ENCODE results near the gene NYAP2.

NYAP2 gene

GRCh38 chr2:225458431-225459117 is 59.1 kb downstream of the NYAP2 start:
- H3K27ac ChIP-seq (replicated peaks), result no peak overlapping the region

DNA sequence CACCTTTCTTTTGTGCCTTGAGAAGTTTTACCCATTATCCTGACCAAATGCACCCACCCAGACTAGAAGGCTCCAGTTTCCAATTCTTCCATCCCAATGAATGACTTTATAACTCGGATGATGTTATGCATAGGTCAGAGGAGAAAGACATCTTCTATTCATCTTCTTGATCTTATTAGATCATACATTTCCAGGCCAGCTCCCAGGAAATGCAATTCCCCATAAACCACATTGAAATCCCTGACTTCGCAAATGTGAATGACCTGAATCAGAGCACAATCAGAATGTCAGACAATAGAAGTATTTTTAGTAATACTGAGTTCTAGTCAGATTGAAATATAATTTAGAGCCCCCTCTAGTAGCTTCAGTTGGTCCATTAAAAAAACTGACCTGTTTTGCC is 62.9 kb downstream of the NYAP2 start:
- TF ChIP-seq, protein P1, sequence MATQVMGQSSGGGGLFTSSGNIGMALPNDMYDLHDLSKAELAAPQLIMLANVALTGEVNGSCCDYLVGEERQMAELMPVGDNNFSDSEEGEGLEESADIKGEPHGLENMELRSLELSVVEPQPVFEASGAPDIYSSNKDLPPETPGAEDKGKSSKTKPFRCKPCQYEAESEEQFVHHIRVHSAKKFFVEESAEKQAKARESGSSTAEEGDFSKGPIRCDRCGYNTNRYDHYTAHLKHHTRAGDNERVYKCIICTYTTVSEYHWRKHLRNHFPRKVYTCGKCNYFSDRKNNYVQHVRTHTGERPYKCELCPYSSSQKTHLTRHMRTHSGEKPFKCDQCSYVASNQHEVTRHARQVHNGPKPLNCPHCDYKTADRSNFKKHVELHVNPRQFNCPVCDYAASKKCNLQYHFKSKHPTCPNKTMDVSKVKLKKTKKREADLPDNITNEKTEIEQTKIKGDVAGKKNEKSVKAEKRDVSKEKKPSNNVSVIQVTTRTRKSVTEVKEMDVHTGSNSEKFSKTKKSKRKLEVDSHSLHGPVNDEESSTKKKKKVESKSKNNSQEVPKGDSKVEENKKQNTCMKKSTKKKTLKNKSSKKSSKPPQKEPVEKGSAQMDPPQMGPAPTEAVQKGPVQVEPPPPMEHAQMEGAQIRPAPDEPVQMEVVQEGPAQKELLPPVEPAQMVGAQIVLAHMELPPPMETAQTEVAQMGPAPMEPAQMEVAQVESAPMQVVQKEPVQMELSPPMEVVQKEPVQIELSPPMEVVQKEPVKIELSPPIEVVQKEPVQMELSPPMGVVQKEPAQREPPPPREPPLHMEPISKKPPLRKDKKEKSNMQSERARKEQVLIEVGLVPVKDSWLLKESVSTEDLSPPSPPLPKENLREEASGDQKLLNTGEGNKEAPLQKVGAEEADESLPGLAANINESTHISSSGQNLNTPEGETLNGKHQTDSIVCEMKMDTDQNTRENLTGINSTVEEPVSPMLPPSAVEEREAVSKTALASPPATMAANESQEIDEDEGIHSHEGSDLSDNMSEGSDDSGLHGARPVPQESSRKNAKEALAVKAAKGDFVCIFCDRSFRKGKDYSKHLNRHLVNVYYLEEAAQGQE (IDR thresholded peaks at IDR 0.05; ENCODE audit: insufficient replicate concordance, low read depth), result no peak
- TF ChIP-seq GABPA (IDR thresholded peaks at IDR 0.05; ENCODE audit: low read depth) (no peak), POLR2AphosphoS5 (IDR thresholded peaks at IDR 0.05; ENCODE audit: low read depth) (no peak), SPI1 (IDR thresholded peaks at IDR 0.05; ENCODE audit: borderline replicate concordance, low read depth) (no peak)
- TF ChIP-seq, protein P2, sequence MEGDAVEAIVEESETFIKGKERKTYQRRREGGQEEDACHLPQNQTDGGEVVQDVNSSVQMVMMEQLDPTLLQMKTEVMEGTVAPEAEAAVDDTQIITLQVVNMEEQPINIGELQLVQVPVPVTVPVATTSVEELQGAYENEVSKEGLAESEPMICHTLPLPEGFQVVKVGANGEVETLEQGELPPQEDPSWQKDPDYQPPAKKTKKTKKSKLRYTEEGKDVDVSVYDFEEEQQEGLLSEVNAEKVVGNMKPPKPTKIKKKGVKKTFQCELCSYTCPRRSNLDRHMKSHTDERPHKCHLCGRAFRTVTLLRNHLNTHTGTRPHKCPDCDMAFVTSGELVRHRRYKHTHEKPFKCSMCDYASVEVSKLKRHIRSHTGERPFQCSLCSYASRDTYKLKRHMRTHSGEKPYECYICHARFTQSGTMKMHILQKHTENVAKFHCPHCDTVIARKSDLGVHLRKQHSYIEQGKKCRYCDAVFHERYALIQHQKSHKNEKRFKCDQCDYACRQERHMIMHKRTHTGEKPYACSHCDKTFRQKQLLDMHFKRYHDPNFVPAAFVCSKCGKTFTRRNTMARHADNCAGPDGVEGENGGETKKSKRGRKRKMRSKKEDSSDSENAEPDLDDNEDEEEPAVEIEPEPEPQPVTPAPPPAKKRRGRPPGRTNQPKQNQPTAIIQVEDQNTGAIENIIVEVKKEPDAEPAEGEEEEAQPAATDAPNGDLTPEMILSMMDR (IDR thresholded peaks at IDR 0.05; ENCODE audit: insufficient read depth, low read length), result no peak
- DNase-seq (ENCODE audit: low read depth in 1 of 2, low spot score in 1 of 2), result no peak
- no peaks in the 10 kb centered on the region for H3K27me3 ChIP-seq (ENCODE audit: insufficient read depth, poor library complexity, severe bottlenecking)

More at GRCh38 chr2:225458431-225459117, 59.1 kb downstream of the NYAP2 start:
- DNase-seq (ENCODE audit: low read depth in 1 of 2, low spot score in 1 of 2), result no peak
- Histone ChIP-seq H3K27me3 (ENCODE audit: insufficient read depth, poor library complexity, severe bottlenecking) (no peaks in the 10 kb centered on the region), H3K4me3 (replicated peaks; ENCODE audit: insufficient read depth, low read length) (no peak overlapping the region)
- TF ChIP-seq SPI1 (IDR thresholded peaks at IDR 0.05; ENCODE audit: borderline replicate concordance, low read depth) (peak; percentile 85), POLR2AphosphoS5 (IDR thresholded peaks at IDR 0.05; ENCODE audit: low read depth) (no peak)

GRCh38 chr2:225462945-225463344 is 63.4 kb downstream of the NYAP2 start:
- no peaks in the 10 kb centered on the region for H3K27me3 ChIP-seq (ENCODE audit: insufficient read depth, poor library complexity, severe bottlenecking)
- DNase-seq (ENCODE audit: low read depth in 1 of 2, low spot score in 1 of 2), result no peak
- no peak overlapping the region for H3K27ac ChIP-seq (replicated peaks)
- no peak overlapping the region for H3K4me3 ChIP-seq (replicated peaks; ENCODE audit: insufficient read depth, low read length)
- no peak for TF ChIP-seq SPI1 (IDR thresholded peaks at IDR 0.05; ENCODE audit: borderline replicate concordance, low read depth)
- TF ChIP-seq GABPA (IDR thresholded peaks at IDR 0.05; ENCODE audit: low read depth), result no peak
- TF ChIP-seq POLR2AphosphoS5 (IDR thresholded peaks at IDR 0.05; ENCODE audit: low read depth), result no peak
- TF ChIP-seq, protein P1 (IDR thresholded peaks at IDR 0.05; ENCODE audit: insufficient replicate concordance, low read depth), result no peak
- TF ChIP-seq, protein P2 (IDR thresholded peaks at IDR 0.05; ENCODE audit: insufficient read depth, low read length), result no peak

More for the DNA sequence above, 62.9 kb downstream of the NYAP2 start:
- H3K27ac ChIP-seq (replicated peaks), result no peak overlapping the region
- no peak overlapping the region for H3K4me3 ChIP-seq (replicated peaks; ENCODE audit: insufficient read depth, low read length)

- no peak for DNase-seq (ENCODE audit: low read depth in 1 of 2, low spot score in 1 of 2)
- Histone ChIP-seq H3K27me3 (ENCODE audit: insufficient read depth, poor library complexity, severe bottlenecking) (no peaks in the 10 kb centered on the region), H3K4me3 (replicated peaks; ENCODE audit: insufficient read depth, low read length) (no peak overlapping the region), H3K27ac (replicated peaks) (no peak overlapping the region)
- no peak for TF ChIP-seq GABPA (IDR thresholded peaks at IDR 0.05; ENCODE audit: low read depth)
- TF ChIP-seq POLR2AphosphoS5 (IDR thresholded peaks at IDR 0.05; ENCODE audit: low read depth), result no peak
- no peak for TF ChIP-seq SPI1 (IDR thresholded peaks at IDR 0.05; ENCODE audit: borderline replicate concordance, low read depth)
- TF ChIP-seq, protein P1 (IDR thresholded peaks at IDR 0.05; ENCODE audit: insufficient replicate concordance, low read depth), result no peak
- TF ChIP-seq, protein P2 (IDR thresholded peaks at IDR 0.05; ENCODE audit: insufficient read depth, low read length), result no peak
Measured at GRCh38 chr2:225463449-225463848, 63.9 kb downstream of the NYAP2 start.

Measured in HL-60 (cell line).